Measurements from ENCODE around the gene RPS15.

GRCh38 chr19:1441677-1442438 is 3.7 kb downstream of the RPS15 start:
- peak; percentile 54 for TF ChIP-seq POLR2A (IDR thresholded peaks at IDR 0.05; ENCODE audit: low read depth, low read length)
- no peak for TF ChIP-seq POU2F2 (IDR thresholded peaks at IDR 0.05; ENCODE audit: low read depth, low read length)

Measured in GM12891 (cell line).